KMS-11 (cell line): ENCODE results near the gene ACSF3.

Experiments
- H2AFZ ChIP-seq: fragments of 200-600 bp; sonication (generic); 2 replicates; pipeline ENCODE4 v1.6.1; 2016; ENCODE audit warnings: antibody characterized with exemption, mixed run types, low read depth
- H3K27ac ChIP-seq: fragments of 200-600 bp; sonication (generic); 2 replicates; pipeline ENCODE4 v1.6.1; 2016; ENCODE audit warnings: mild to moderate bottlenecking, mixed run types
- H3K27me3 ChIP-seq: fragments of 200-600 bp; sonication (generic); 2 replicates; pipeline ENCODE4 v1.6.1; 2017; ENCODE audit warnings: mild to moderate bottlenecking, low read depth, mixed run types, moderate library complexity; ENCODE audit not compliant: insufficient read depth
- H3K36me3 ChIP-seq: fragments of 200-600 bp; sonication (generic); 2 replicates; pipeline ENCODE4 v1.6.1; 2017; ENCODE audit warnings: mild to moderate bottlenecking, mixed run types; ENCODE audit not compliant: insufficient read depth
- H3K4me1 ChIP-seq: fragments of 200-600 bp; sonication (generic); 2 replicates; pipeline ENCODE4 v1.6.1; 2016; ENCODE audit warnings: mild to moderate bottlenecking, low read depth, mixed run types; ENCODE audit not compliant: poor library complexity, severe bottlenecking
- H3K4me2 ChIP-seq: fragments of 200-600 bp; sonication (generic); 2 replicates; pipeline ENCODE4 v1.7.0; 2016; ENCODE audit warnings: mild to moderate bottlenecking, mixed run types
- H3K4me3 ChIP-seq: fragments of 200-600 bp; sonication (generic); IDR thresholded peaks from 2 replicates; pipeline ENCODE4 v1.6.1; 2017; ENCODE audit warnings: low read depth, low read length, mixed read lengths; ENCODE audit not compliant: insufficient read depth
- H3K79me2 ChIP-seq: fragments of 200-600 bp; sonication (generic); 2 replicates; pipeline ENCODE4 v1.6.1; 2016; ENCODE audit warnings: low read depth, mixed run types; ENCODE audit not compliant: insufficient read depth
- H3K9ac ChIP-seq: fragments of 200-600 bp; sonication (generic); 2 replicates; pipeline ENCODE4 v1.6.1; 2016; ENCODE audit warnings: mild to moderate bottlenecking, mixed run types
- H4K20me1 ChIP-seq: fragments of 200-600 bp; sonication (generic); 2 replicates; pipeline ENCODE4 v1.6.1; 2016; ENCODE audit warnings: mild to moderate bottlenecking, mixed run types; ENCODE audit not compliant: insufficient read depth
- TF ChIP-seq, protein P1 (sequence below): fragments of 200-600 bp; sonication (generic); conservative IDR thresholded peaks from 2 replicates; pipeline ENCODE4 v1.6.1; 2017; ENCODE audit warnings: low read depth, mild to moderate bottlenecking, antibody characterized with exemption, low read length, moderate library complexity, mixed read lengths

The ACSF3 gene

GRCh38 chr16:89167425-89167941 lies 73.8 kb downstream of the ACSF3 start:
- Histone ChIP-seq H3K36me3 (no peaks in the 10 kb centered on the region), H3K79me2 (no peaks in the 10 kb centered on the region), H3K27me3 (peaks cover 40% of the 10 kb centered on the region), H2AFZ (no peak overlapping the region), H3K27ac (no peak overlapping the region), H3K9ac (no peak overlapping the region), H4K20me1 (no peaks in the 10 kb centered on the region), H3K4me2 (no peak overlapping the region), H3K4me1 (peaks cover 23% of the 10 kb centered on the region), H3K4me3 (no peak overlapping the region)
- TF ChIP-seq, protein P1, sequence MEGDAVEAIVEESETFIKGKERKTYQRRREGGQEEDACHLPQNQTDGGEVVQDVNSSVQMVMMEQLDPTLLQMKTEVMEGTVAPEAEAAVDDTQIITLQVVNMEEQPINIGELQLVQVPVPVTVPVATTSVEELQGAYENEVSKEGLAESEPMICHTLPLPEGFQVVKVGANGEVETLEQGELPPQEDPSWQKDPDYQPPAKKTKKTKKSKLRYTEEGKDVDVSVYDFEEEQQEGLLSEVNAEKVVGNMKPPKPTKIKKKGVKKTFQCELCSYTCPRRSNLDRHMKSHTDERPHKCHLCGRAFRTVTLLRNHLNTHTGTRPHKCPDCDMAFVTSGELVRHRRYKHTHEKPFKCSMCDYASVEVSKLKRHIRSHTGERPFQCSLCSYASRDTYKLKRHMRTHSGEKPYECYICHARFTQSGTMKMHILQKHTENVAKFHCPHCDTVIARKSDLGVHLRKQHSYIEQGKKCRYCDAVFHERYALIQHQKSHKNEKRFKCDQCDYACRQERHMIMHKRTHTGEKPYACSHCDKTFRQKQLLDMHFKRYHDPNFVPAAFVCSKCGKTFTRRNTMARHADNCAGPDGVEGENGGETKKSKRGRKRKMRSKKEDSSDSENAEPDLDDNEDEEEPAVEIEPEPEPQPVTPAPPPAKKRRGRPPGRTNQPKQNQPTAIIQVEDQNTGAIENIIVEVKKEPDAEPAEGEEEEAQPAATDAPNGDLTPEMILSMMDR = peak; percentile 90

DNA sequence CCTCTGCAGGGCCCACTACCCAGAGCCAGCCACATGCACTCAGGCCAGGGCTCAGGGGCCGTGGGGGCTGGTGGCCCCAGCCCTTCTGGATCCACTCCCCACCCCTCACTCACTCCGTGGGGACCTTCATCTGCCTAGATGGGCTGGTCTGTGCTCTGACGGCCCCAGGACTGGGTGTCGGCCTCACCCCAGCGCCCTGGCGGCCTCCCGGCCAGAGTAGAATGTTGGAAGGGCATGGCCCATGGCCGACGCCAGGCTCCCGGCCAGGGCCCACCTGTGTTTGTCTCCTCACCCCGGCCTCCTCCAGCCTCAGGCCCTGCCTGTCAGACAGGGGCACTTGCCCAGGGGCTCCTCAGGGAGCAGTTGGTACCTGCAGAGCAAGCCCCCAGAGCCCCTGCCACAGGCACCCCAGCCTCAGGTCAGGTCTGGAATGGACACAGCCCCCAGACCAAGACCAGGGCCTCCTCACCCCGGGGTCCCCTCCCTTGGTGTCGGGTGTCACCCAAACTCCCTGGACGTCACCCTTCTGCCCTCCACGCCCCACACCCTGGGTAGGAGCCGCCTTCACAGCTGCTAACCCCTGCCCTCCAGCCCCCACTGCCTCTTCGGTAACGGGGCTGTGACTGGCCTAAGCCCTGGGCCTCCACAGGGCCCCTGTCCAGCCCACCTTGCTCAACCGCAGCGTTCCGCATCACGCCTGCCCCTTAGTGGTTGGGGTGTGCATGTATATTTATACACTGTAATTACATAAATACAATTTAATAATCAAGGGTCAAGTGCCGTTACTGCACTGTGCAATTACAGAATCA lies 74.9 kb downstream of the ACSF3 start:
- TF ChIP-seq, protein P1 = no peak
- H3K4me2 ChIP-seq = no peak overlapping the region
- H2AFZ ChIP-seq = no peak overlapping the region
- H3K4me1 ChIP-seq = peaks cover 23% of the 10 kb centered on the region
- H3K9ac ChIP-seq = no peak overlapping the region
- H3K36me3 ChIP-seq = no peaks in the 10 kb centered on the region
- peaks cover 43% of the 10 kb centered on the region for H3K27me3 ChIP-seq
- no peaks in the 10 kb centered on the region for H3K79me2 ChIP-seq
- no peaks in the 10 kb centered on the region for H4K20me1 ChIP-seq
- no peak overlapping the region for H3K4me3 ChIP-seq
- H3K27ac ChIP-seq = no peak overlapping the region

GRCh38 chr16:89169778-89170177 lies 76.1 kb downstream of the ACSF3 start:
- Histone ChIP-seq H3K9ac (no peak overlapping the region), H3K4me2 (no peak overlapping the region), H3K4me3 (no peak overlapping the region), H3K36me3 (no peaks in the 10 kb centered on the region), H3K4me1 (peaks cover 23% of the 10 kb centered on the region), H3K79me2 (no peaks in the 10 kb centered on the region), H4K20me1 (no peaks in the 10 kb centered on the region), H2AFZ (no peak overlapping the region), H3K27me3 (peaks cover 53% of the 10 kb centered on the region), H3K27ac (no peak overlapping the region)
- TF ChIP-seq, protein P1 = no peak

DNA sequence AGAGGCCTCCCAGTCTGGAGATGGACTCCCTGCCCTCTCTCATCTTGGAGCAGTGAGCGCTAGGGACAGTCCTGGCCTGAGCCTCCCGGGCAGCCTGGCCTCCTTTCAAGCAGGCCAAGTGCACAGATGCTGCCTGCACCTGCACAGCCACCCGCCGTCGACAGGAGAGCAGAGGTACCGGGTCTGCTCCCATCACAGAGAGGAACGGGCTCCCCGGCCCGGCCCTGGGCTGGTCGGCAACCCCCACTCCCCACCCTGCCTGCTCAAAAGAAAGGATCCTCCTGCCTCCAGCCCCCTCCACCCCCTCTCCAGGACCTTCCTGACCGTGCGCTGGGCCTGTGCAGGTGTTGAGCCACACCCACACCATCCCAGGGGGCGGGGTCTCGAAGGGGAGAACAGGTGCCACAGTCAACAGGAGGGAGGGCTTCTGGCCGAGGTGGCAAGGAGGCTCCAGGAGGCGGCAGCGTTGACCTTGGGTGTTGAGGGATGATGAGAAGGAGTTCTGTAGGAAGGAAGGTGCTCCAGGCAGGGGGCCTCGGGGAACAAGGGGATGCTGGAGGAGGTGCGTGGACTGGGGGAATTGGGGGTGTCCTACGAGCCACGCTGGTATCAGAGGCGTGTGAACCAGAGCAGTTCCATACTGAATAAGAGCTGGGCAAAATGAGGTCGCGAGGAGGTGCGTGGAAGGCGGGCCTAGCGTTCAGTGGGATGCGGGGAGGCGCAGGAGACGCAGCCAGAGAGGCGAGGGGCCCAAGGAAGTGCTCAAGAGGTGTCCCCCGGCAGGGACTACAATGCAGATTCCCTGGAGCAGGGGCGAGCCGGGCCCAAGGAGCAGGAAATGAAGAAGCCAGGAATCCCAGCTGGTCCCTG lies 76.9 kb downstream of the ACSF3 start:
- Histone ChIP-seq H3K27me3 (peaks cover 58% of the 10 kb centered on the region), H3K4me3 (no peak overlapping the region), H2AFZ (peak overlapping the region; percentile 67; the same call in 1 of the 2 replicates), H3K27ac (no peak overlapping the region), H3K9ac (no peak overlapping the region), H3K36me3 (no peaks in the 10 kb centered on the region), H3K4me2 (peak overlapping the region; percentile 85), H3K4me1 (peaks cover 30% of the 10 kb centered on the region), H4K20me1 (no peaks in the 10 kb centered on the region), H3K79me2 (no peaks in the 10 kb centered on the region)
- TF ChIP-seq, protein P1 = no peak
